Measurements from ENCODE around the gene PLEKHO2. TPM values are rescaled to one million over a fixed set of nuclear protein-coding genes. Genes with fewer than 3 reads are reported as not detected.

The PLEKHO2 gene
- total RNA-seq, 1 experiment from 2014 or later: 7.9 TPM

DNA sequence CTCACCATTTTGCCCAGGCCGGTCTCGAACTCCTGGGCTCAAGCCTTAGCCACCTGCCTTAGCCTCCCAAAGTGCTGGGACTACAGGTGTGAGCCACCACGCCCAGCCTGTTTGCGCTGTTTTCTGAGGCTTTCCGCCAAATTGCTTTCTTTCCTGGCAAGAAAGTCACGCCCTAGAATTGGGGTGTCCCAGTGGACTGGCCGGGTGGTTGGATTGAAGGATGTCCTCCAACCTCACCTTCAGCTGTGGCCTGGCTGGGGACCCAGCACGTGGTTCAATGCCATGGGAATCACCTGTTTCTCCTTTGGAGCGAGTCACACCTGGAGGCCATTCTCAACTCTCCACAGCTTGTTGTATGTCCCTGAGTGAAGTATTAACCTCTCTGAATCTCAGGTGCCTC lies 64.2 kb downstream of the PLEKHO2 start:
- no peak overlapping the region for H2AFZ ChIP-seq
- H3K79me2 ChIP-seq (ENCODE audit: low read depth): no peaks in the 10 kb centered on the region
- no peak for TF ChIP-seq EZH2 (IDR thresholded peaks at IDR 0.05; ENCODE audit: low read depth)
- TF ChIP-seq, protein P1, sequence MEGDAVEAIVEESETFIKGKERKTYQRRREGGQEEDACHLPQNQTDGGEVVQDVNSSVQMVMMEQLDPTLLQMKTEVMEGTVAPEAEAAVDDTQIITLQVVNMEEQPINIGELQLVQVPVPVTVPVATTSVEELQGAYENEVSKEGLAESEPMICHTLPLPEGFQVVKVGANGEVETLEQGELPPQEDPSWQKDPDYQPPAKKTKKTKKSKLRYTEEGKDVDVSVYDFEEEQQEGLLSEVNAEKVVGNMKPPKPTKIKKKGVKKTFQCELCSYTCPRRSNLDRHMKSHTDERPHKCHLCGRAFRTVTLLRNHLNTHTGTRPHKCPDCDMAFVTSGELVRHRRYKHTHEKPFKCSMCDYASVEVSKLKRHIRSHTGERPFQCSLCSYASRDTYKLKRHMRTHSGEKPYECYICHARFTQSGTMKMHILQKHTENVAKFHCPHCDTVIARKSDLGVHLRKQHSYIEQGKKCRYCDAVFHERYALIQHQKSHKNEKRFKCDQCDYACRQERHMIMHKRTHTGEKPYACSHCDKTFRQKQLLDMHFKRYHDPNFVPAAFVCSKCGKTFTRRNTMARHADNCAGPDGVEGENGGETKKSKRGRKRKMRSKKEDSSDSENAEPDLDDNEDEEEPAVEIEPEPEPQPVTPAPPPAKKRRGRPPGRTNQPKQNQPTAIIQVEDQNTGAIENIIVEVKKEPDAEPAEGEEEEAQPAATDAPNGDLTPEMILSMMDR (conservative IDR thresholded peaks at IDR 0.05): no peak
- H3K9me3 ChIP-seq (ENCODE audit: insufficient read depth, low read depth): no peaks in the 10 kb centered on the region
- no peak overlapping the region for H3K4me3 ChIP-seq
- intact Hi-C loops (cut with micrococcal nuclease; ENCODE audit: unreplicated experiment): loop anchor here (1.0 kb wide), 1 partner anchor 175 kb away; no protein-coding TSS in a partner anchor
- no peaks in the 10 kb centered on the region for H4K20me1 ChIP-seq (ENCODE audit: insufficient read depth)
- H3K27me3 ChIP-seq (ENCODE audit: insufficient read depth, low read depth): no peaks in the 10 kb centered on the region
- H3K4me2 ChIP-seq: no peak overlapping the region
- no peaks in the 10 kb centered on the region for H3F3A ChIP-seq (ENCODE audit: insufficient read depth, low read depth)
- POLR2A ChIA-PET (ENCODE audit: unreplicated experiment): interaction anchor here (0.6 kb wide), 1 partner anchor 80 kb away, joined by 3 read pairs; no protein-coding TSS in a partner anchor
- no peak for DNase-seq
- BruUV-seq (replicated peaks): no TSS peak
- H3K27ac ChIP-seq: no peak overlapping the region
- H3K9me2 ChIP-seq (ENCODE audit: insufficient read depth): no peaks in the 10 kb centered on the region
- no peaks in the 10 kb centered on the region for H3K4me1 ChIP-seq (replicated peaks; ENCODE audit: insufficient read depth)
- CTCF ChIA-PET: interaction anchor here (0.6 to 1.0 kb wide), 2 partner anchors 57 to 70 kb away, joined by 3 to 4 read pairs; no protein-coding TSS in a partner anchor
- no peaks in the 10 kb centered on the region for H3K36me3 ChIP-seq (ENCODE audit: low read depth)

DNA sequence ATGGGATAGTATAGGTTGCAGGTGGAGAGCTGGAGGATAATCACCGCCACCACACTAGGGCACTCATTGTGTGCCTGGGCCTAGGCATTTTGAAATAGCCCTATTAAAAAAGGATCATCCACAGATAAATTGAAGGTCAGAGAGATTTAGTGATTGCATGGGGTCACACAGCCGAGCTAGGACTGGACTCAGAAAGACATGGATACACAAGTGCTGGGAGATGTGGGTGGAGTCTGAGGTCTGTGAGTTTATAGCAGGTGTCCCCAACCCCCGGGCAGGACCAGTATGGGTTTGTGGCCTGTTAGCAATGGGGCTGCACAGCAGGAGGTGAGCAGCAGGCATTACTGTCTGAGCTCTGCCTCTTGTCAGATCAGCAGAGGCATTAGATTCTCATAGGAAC lies 64.7 kb downstream of the PLEKHO2 start:
- no peaks in the 10 kb centered on the region for H3K4me1 ChIP-seq (replicated peaks; ENCODE audit: insufficient read depth)
- H3K4me2 ChIP-seq: no peak overlapping the region
- no peaks in the 10 kb centered on the region for H3K27me3 ChIP-seq (ENCODE audit: insufficient read depth, low read depth)
- no peaks in the 10 kb centered on the region for H3F3A ChIP-seq (ENCODE audit: insufficient read depth, low read depth)
- no peaks in the 10 kb centered on the region for H3K79me2 ChIP-seq (ENCODE audit: low read depth)
- H3K9me3 ChIP-seq (ENCODE audit: insufficient read depth, low read depth): no peaks in the 10 kb centered on the region
- intact Hi-C loops (cut with micrococcal nuclease; ENCODE audit: unreplicated experiment): no loop called here
- no peak overlapping the region for H2AFZ ChIP-seq
- no peak overlapping the region for H3K27ac ChIP-seq
- H3K9me2 ChIP-seq (ENCODE audit: insufficient read depth): no peaks in the 10 kb centered on the region
- ChIA-PET POLR2A (ENCODE audit: unreplicated experiment) (no interaction called here), CTCF (interaction anchor here (0.6 to 1.0 kb wide), 2 partner anchors 57 to 71 kb away, joined by 3 to 4 read pairs; no protein-coding TSS in a partner anchor)
- TF ChIP-seq EZH2 (IDR thresholded peaks at IDR 0.05; ENCODE audit: low read depth): no peak
- TF ChIP-seq, protein P1 (conservative IDR thresholded peaks at IDR 0.05): no peak
- H4K20me1 ChIP-seq (ENCODE audit: insufficient read depth): no peaks in the 10 kb centered on the region
- no peak for DNase-seq
- no peak overlapping the region for H3K4me3 ChIP-seq
- no TSS peak for BruUV-seq (replicated peaks)
- H3K36me3 ChIP-seq (ENCODE audit: low read depth): no peaks in the 10 kb centered on the region

DNA sequence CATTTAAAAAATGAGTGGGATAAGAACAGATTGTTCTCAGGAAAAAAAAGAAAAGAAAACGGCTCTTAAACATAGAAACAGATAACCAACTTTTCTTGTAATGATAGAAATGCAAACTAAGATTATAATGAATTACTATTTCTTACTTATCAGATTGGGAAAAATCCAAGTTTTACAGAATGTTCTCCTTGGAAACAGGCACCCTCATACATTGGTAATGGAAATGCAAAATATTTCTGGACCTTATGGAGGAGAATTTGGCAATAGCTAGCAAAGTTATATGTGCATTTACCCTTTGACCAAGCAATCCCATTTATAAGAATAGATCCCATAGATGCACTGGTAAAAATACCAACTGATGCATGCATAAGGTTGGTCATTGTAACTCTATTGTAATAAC lies 66.3 kb downstream of the PLEKHO2 start:
- no peak overlapping the region for H3K4me2 ChIP-seq
- no peak overlapping the region for H2AFZ ChIP-seq
- BruUV-seq (replicated peaks): no TSS peak
- no peak for TF ChIP-seq EZH2 (IDR thresholded peaks at IDR 0.05; ENCODE audit: low read depth)
- TF ChIP-seq, protein P1 (conservative IDR thresholded peaks at IDR 0.05): no peak
- H3K36me3 ChIP-seq (ENCODE audit: low read depth): no peaks in the 10 kb centered on the region
- no peaks in the 10 kb centered on the region for H3K79me2 ChIP-seq (ENCODE audit: low read depth)
- no peak overlapping the region for H3K4me3 ChIP-seq
- no peaks in the 10 kb centered on the region for H3F3A ChIP-seq (ENCODE audit: insufficient read depth, low read depth)
- no peaks in the 10 kb centered on the region for H4K20me1 ChIP-seq (ENCODE audit: insufficient read depth)
- intact Hi-C loops (cut with micrococcal nuclease; ENCODE audit: unreplicated experiment): no loop called here
- ChIA-PET CTCF (interaction anchor here (0.6 kb wide), 1 partner anchor 27 kb away, joined by 11 read pairs; no protein-coding TSS in a partner anchor), POLR2A (ENCODE audit: unreplicated experiment) (no interaction called here)
- H3K27ac ChIP-seq: no peak overlapping the region
- no peaks in the 10 kb centered on the region for H3K9me3 ChIP-seq (ENCODE audit: insufficient read depth, low read depth)
- DNase-seq: no peak
- no peaks in the 10 kb centered on the region for H3K27me3 ChIP-seq (ENCODE audit: insufficient read depth, low read depth)
- no peaks in the 10 kb centered on the region for H3K9me2 ChIP-seq (ENCODE audit: insufficient read depth)
- H3K4me1 ChIP-seq (replicated peaks; ENCODE audit: insufficient read depth): no peaks in the 10 kb centered on the region

Measured in PC-9 (cell line).